T follicular helper cell (primary cell): Measurements from ENCODE around the gene ZNF23.

Experiments used
- DNase-seq: peaks from one replicate; pipeline ENCODE4 v3.0.0-alpha.2; 2020; ENCODE audit warnings: low read depth

The ZNF23 gene

GRCh38 chr16:71472051-71472450, 10.0 kb upstream of the ZNF23 start:
- no peak for DNase-seq

- peak; percentile 33 for DNase-seq
Observed at GRCh38 chr16:71467810-71468209, 5.8 kb upstream of the ZNF23 start.

GRCh38 chr16:71464231-71464630, 2.2 kb upstream of the ZNF23 start:
- DNase-seq = no peak

- DNase-seq = no peak
Observed at GRCh38 chr16:71460941-71461340, 1.1 kb downstream of the ZNF23 start.

GRCh38 chr16:71460236-71460635, 1.8 kb downstream of the ZNF23 start:
- DNase-seq = no peak

GRCh38 chr16:71459510-71459909, 2.5 kb downstream of the ZNF23 start:
- DNase-seq = no peak

GRCh38 chr16:71456801-71457200, 5.2 kb downstream of the ZNF23 start:
- DNase-seq = no peak

- no peak for DNase-seq
Observed at GRCh38 chr16:71453036-71453435, 9.0 kb downstream of the ZNF23 start.

GRCh38 chr16:71449020-71449419, 13.0 kb downstream of the ZNF23 start:
- no peak for DNase-seq

- no peak for DNase-seq
Observed at GRCh38 chr16:71448274-71448866, 13.7 kb downstream of the ZNF23 start.

GRCh38 chr16:71443714-71444113, 18.3 kb downstream of the ZNF23 start:
- no peak for DNase-seq

GRCh38 chr16:71442051-71442440, 20.0 kb downstream of the ZNF23 start, which contains the start of gene TLE7:
TLE7 (minus strand) TSS chr16:71442054; CDS start chr16:71433324, 8,730 bp downstream.
- no peak for DNase-seq

GRCh38 chr16:71441348-71442050, 20.5 kb downstream of the ZNF23 start:
- DNase-seq = peak; percentile 9

- DNase-seq = no peak
Observed at GRCh38 chr16:71440669-71441347, 21.2 kb downstream of the ZNF23 start.

GRCh38 chr16:71439523-71439922, 22.5 kb downstream of the ZNF23 start:
- no peak for DNase-seq

- no peak for DNase-seq
Observed at GRCh38 chr16:71436473-71436872, 25.6 kb downstream of the ZNF23 start.

GRCh38 chr16:71432906-71433305, 29.1 kb downstream of the ZNF23 start:
- DNase-seq = no peak

GRCh38 chr16:71431991-71432390, 30.1 kb downstream of the ZNF23 start:
- no peak for DNase-seq

- no peak for DNase-seq
Observed at GRCh38 chr16:71431176-71431575, 30.9 kb downstream of the ZNF23 start.

GRCh38 chr16:71430744-71431143, 31.3 kb downstream of the ZNF23 start:
- no peak for DNase-seq

- DNase-seq = no peak
Observed at GRCh38 chr16:71429581-71429980, 32.5 kb downstream of the ZNF23 start.

GRCh38 chr16:71428883-71429282, 33.2 kb downstream of the ZNF23 start:
- no peak for DNase-seq

- DNase-seq = no peak
Observed at GRCh38 chr16:71428385-71428784, 33.7 kb downstream of the ZNF23 start.
